Measurements from ENCODE around the gene RASSF6.

GRCh38 chr4:73606465-73606974 lies 13.7 kb downstream of the RASSF6 start:
- no peak for TF ChIP-seq CTCF (conservative IDR thresholded peaks at IDR 0.05 in 1 of 2, IDR thresholded peaks at IDR 0.05 in 1 of 2; ENCODE audit: low read depth in 1 of 2, low read length in 2 of 2)
- no peak for TF ChIP-seq EZH2 (IDR thresholded peaks at IDR 0.05; ENCODE audit: low read length, missing control alignments)
